Body of pancreas (tissue), 4 donors: ENCODE measurements around the gene EAF1. TPM values are rescaled to one million over a fixed set of nuclear protein-coding genes. Genes with fewer than 3 reads are reported as not detected.

ENCODE experiments used
- ATAC-seq: fragments of 150-250 bp; one replicate; pipeline ENCODE4 v1.9.1; 2016
- DNase-seq, 4 donors: peaks; one replicate each; pipeline ENCODE4 v3.0.0-alpha.2; 2019
- H3K27ac ChIP-seq, 4 donors: fragments of 200-600 bp; sonication (generic); 1 replicate in 3 of 4; 2 replicates in 1 of 4; pipeline versions ENCODE4 v1.5.1 to v1.6.1; 2016 to 2019; ENCODE audit warnings: mild to moderate bottlenecking in 1 of 4, mixed read lengths in 1 of 4, moderate library complexity in 1 of 4
- H3K27me3 ChIP-seq, 2 donors: fragments of 200-600 bp; sonication (generic); one replicate each; pipeline ENCODE4 v1.6.0; 2016; ENCODE audit warnings: mild to moderate bottlenecking in 1 of 2
- H3K36me3 ChIP-seq, 2 donors: fragments of 200-600 bp; sonication (generic); replicated peaks in 1 of 2; 2 replicates each; pipeline ENCODE4 v1.5.1; 2016; ENCODE audit warnings: low read depth in 2 of 2; ENCODE audit not compliant: insufficient read depth in 1 of 2
- H3K4me1 ChIP-seq: fragments of 200-600 bp; sonication (generic); one replicate; pipeline ENCODE4 v1.6.0; 2016
- H3K4me3 ChIP-seq, 2 donors: fragments of 200-600 bp; sonication (generic); 1 replicate in 1 of 2; 2 replicates in 1 of 2; pipeline ENCODE4 v1.5.1; 2016 to 2019
- H3K9me3 ChIP-seq, 3 donors: fragments of 200-600 bp; sonication (generic); 1 replicate in 2 of 3; 2 replicates in 1 of 3; pipeline ENCODE4 v1.5.1; 2016
- CTCF ChIP-seq, 7 experiments: fragments of 450-650 bp in 4 of 7; fragments of 200-600 bp in 3 of 7; sonication (generic) in 3 of 7; IDR thresholded peaks; one replicate each; pipeline ENCODE4 v1.5.1; 2016 to 2019; ENCODE audit warnings: antibody characterized with exemption in 7 of 7
- POLR2A ChIP-seq, 3 donors: fragments of 450-650 bp; IDR thresholded peaks; one replicate each; pipeline ENCODE4 v1.6.1; 2016; ENCODE audit warnings: antibody characterized with exemption in 3 of 3, mild to moderate bottlenecking in 2 of 3
- WGBS, 2 donors: methylation state at CpG; one replicate each; pipeline ENCODE4 v1.1.5; 2017; 5-methylcytosine and 5-hydroxymethylcytosine counted together
- intact Hi-C: fragments of 100-400 bp; cut with DNase I; formaldehyde crosslinking; loops from one replicate; pipeline ENCODE4 v1.15.1; 2023
- total RNA-seq, 2 donors: library from RNA; depleted of rRNA; stranded (reverse); fragments of >200 nt; gene quantifications; one replicate each; pipeline ENCODE4 v1.1.0, GENCODE V29; 2016

Gene EAF1
- total RNA-seq, 2 donors from 2014 or later = 9.1 to 12.9 TPM

GRCh38 chr3:15431256-15431837 is 3.9 kb downstream of the EAF1 start:
- ATAC-seq (no peak), DNase-seq (no peak)
- no peak for TF ChIP-seq CTCF (IDR thresholded peaks at IDR 0.05)
- TF ChIP-seq POLR2A (IDR thresholded peaks at IDR 0.05) = no peak
- H3K9me3 ChIP-seq = no peaks in the 10 kb centered on the region
- H3K4me1 ChIP-seq = peaks cover 14% of the 10 kb centered on the region
- no peak overlapping the region for H3K4me3 ChIP-seq
- peaks cover 0 to 13% of the 10 kb centered on the region in 2 donors for H3K36me3 ChIP-seq
- intact Hi-C loops = loop anchor here (10.0 kb wide), 1 partner anchor 133 kb away; no protein-coding TSS in a partner anchor
- H3K27ac ChIP-seq = no peak overlapping the region
- H3K27me3 ChIP-seq = no peaks in the 10 kb centered on the region
- WGBS, 2 donors = 69 to 72% methylated on average over 3 of the region's 3 CpGs

- TF ChIP-seq CTCF (IDR thresholded peaks at IDR 0.05) = no peak
- no peak for TF ChIP-seq POLR2A (IDR thresholded peaks at IDR 0.05)
- DNase-seq (no peak), ATAC-seq (no peak)
- no peak overlapping the region for H3K4me3 ChIP-seq
- H3K36me3 ChIP-seq = peaks cover 0 to 14% of the 10 kb centered on the region in 2 donors
- no peaks in the 10 kb centered on the region for H3K27me3 ChIP-seq
- no peak overlapping the region for H3K27ac ChIP-seq
- peaks cover 9% of the 10 kb centered on the region for H3K4me1 ChIP-seq
- H3K9me3 ChIP-seq = no peaks in the 10 kb centered on the region
- intact Hi-C loops = loop anchor here (10.0 kb wide), 1 partner anchor 131 kb away; no protein-coding TSS in a partner anchor
- WGBS, 2 donors = 93 to 96% methylated on average over 1 of the region's 1 CpG
Observed at GRCh38 chr3:15433531-15433930, 6.1 kb downstream of the EAF1 start.

- TF ChIP-seq POLR2A (IDR thresholded peaks at IDR 0.05) (no peak), CTCF (IDR thresholded peaks at IDR 0.05) (no peak)
- 92 to 97% methylated on average over 4 of the region's 4 CpGs for WGBS, 2 donors
- H3K4me3 ChIP-seq = no peak overlapping the region
- intact Hi-C loops = loop anchor here (10.0 kb wide), 1 partner anchor 130 kb away; no protein-coding TSS in a partner anchor
- H3K9me3 ChIP-seq = no peaks in the 10 kb centered on the region
- ATAC-seq (no peak), DNase-seq (no peak)
- H3K27ac ChIP-seq = no peak overlapping the region
- H3K36me3 ChIP-seq = peaks cover 3 to 17% of the 10 kb centered on the region in 2 donors
- no peaks in the 10 kb centered on the region for H3K27me3 ChIP-seq
- H3K4me1 ChIP-seq = no peaks in the 10 kb centered on the region
Observed at GRCh38 chr3:15434756-15435155, 7.4 kb downstream of the EAF1 start.

GRCh38 chr3:15436246-15436645 is 8.8 kb downstream of the EAF1 start:
- Histone ChIP-seq H3K9me3 (no peaks in the 10 kb centered on the region), H3K4me1 (no peaks in the 10 kb centered on the region), H3K36me3 (peaks cover 3 to 23% of the 10 kb centered on the region in 2 donors), H3K4me3 (no peak overlapping the region), H3K27me3 (no peaks in the 10 kb centered on the region), H3K27ac (no peak overlapping the region)
- no peak for TF ChIP-seq POLR2A (IDR thresholded peaks at IDR 0.05)
- no peak for TF ChIP-seq CTCF (IDR thresholded peaks at IDR 0.05)
- DNase-seq (no peak), ATAC-seq (no peak)
- intact Hi-C loops = loop anchor here (10.0 kb wide), 1 partner anchor 129 kb away; no protein-coding TSS in a partner anchor
- 89 to 91% methylated on average over 6 of the region's 6 CpGs for WGBS, 2 donors

- peaks cover 3 to 19% of the 10 kb centered on the region in 2 donors for H3K36me3 ChIP-seq
- TF ChIP-seq POLR2A (IDR thresholded peaks at IDR 0.05) = no peak
- no peak for TF ChIP-seq CTCF (IDR thresholded peaks at IDR 0.05)
- no peak for DNase-seq
- H3K27ac ChIP-seq = no peak overlapping the region
- H3K4me3 ChIP-seq = no peak overlapping the region
- intact Hi-C loops = loop anchor here (10.0 kb wide), 1 partner anchor 126 kb away; no protein-coding TSS in a partner anchor
- WGBS, 2 donors = 85 to 89% methylated on average over 4 of the region's 4 CpGs
- H3K27me3 ChIP-seq = no peaks in the 10 kb centered on the region
- no peaks in the 10 kb centered on the region for H3K4me1 ChIP-seq
- H3K9me3 ChIP-seq = no peaks in the 10 kb centered on the region
- ATAC-seq = no peak
Observed at GRCh38 chr3:15438983-15439382, 11.6 kb downstream of the EAF1 start.
